SK-N-SH (cell line): ENCODE results near the gene SYNPO2. TPM values are rescaled to one million over a fixed set of nuclear protein-coding genes. Genes with fewer than 3 reads are reported as not detected.

Experiments
- CTCF ChIA-PET: fragments of 300-600, 350-600 bp; formaldehyde crosslinking; extraction: SDS; loops from one replicate; lab custom pipeline; 2021; lab: Yijun Ruan, JAX
- POLR2A ChIA-PET: fragments of 350-600 bp; sonication (Branson Sonifier 250); formaldehyde crosslinking; extraction: SDS; loops from one replicate; lab custom pipeline; 2020; ENCODE audit warnings: antibody characterized with exemption, inconsistent platforms; lab: Yijun Ruan, JAX
- DNase-seq: peaks from one replicate; pipeline ENCODE4 v3.0.0; 2012
- H2AFZ ChIP-seq: fragments of 200-600 bp; sonication (generic); 2 replicates; pipeline ENCODE4 v1.8.1; 2016; ENCODE audit warnings: antibody characterized with exemption, mild to moderate bottlenecking, low read depth
- H3F3A ChIP-seq: fragments of 200-600 bp; sonication (generic); replicated peaks from 2 replicates; pipeline ENCODE3; 2016; ENCODE audit warnings: antibody characterized with exemption, mild to moderate bottlenecking; ENCODE audit not compliant: insufficient read depth
- H3K27ac ChIP-seq, 2 experiments: fragments of 200-500 bp in 1 of 2; fragments of 200-600 bp in 1 of 2; sonication (Bioruptor generic) in 1 of 2; sonication (generic), shearing (Covaris generic) in 1 of 2; 2 replicates each; pipeline versions ENCODE4 v1.5.1 to v1.6.1; 2014 to 2016; ENCODE audit warnings: low read depth in 2 of 2, inconsistent platforms in 1 of 2, low read length in 1 of 2, mild to moderate bottlenecking in 1 of 2, mixed read lengths in 1 of 2
- H3K27me3 ChIP-seq: fragments of 200-600 bp; sonication (generic), shearing (Covaris generic); 2 replicates; pipeline ENCODE4 v1.6.1; 2016; ENCODE audit warnings: mixed run types; ENCODE audit not compliant: insufficient read depth
- H3K36me3 ChIP-seq, 2 experiments: fragments of 200-500 bp in 1 of 2; fragments of 200-600 bp in 1 of 2; sonication (Bioruptor generic) in 1 of 2; sonication (generic) in 1 of 2; replicated peaks in 1 of 2; 2 replicates each; pipeline versions ENCODE3 to v1.5.1; 2014 to 2016; ENCODE audit warnings: low read length in 1 of 2, mild to moderate bottlenecking in 1 of 2; ENCODE audit not compliant: insufficient read depth in 2 of 2, control insufficient read depth in 1 of 2
- H3K4me1 ChIP-seq, 2 experiments: fragments of 200-500 bp in 1 of 2; fragments of 200-600 bp in 1 of 2; sonication (Bioruptor generic) in 1 of 2; sonication (generic), shearing (Covaris generic) in 1 of 2; 2 replicates each; pipeline versions ENCODE4 v1.5.1 to v1.6.1; 2014 to 2016; ENCODE audit warnings: low read depth in 1 of 2, low read length in 1 of 2, mixed run types in 1 of 2; ENCODE audit not compliant: insufficient read depth in 2 of 2, control insufficient read depth in 1 of 2
- H3K4me2 ChIP-seq: fragments of 200-600 bp; sonication (generic), shearing (Covaris generic); 2 replicates; pipeline ENCODE4 v1.6.1; 2017; ENCODE audit warnings: mixed run types
- H3K4me3 ChIP-seq, 2 experiments: fragments of 200-500 bp in 1 of 2; fragments of 200-600 bp in 1 of 2; sonication (Bioruptor generic) in 1 of 2; sonication (generic), shearing (Covaris generic) in 1 of 2; 2 replicates each; pipeline versions ENCODE4 v1.5.1 to v1.8.1; 2014 to 2016; ENCODE audit warnings: low read depth in 2 of 2, inconsistent platforms in 1 of 2, low read length in 1 of 2, mild to moderate bottlenecking in 1 of 2, mixed read lengths in 1 of 2, moderate library complexity in 1 of 2
- H3K79me2 ChIP-seq: fragments of 200-600 bp; sonication (generic); 2 replicates; pipeline ENCODE4 v1.8.1; 2017; ENCODE audit warnings: mild to moderate bottlenecking; ENCODE audit not compliant: insufficient read depth
- H3K9ac ChIP-seq: fragments of 200-600 bp; sonication (generic); 2 replicates; pipeline ENCODE4 v1.6.1; 2017; ENCODE audit warnings: mixed run types
- H3K9me2 ChIP-seq: fragments of 200-600 bp; sonication (generic); 2 replicates; pipeline ENCODE4 v1.6.1; 2017; ENCODE audit warnings: mixed run types
- H3K9me3 ChIP-seq: fragments of 200-600 bp; sonication (generic); 2 replicates; pipeline ENCODE4 v1.6.1; 2017; ENCODE audit warnings: mixed run types, mild to moderate bottlenecking, moderate library complexity
- H4K20me1 ChIP-seq: fragments of 200-600 bp; sonication (generic); 2 replicates; pipeline ENCODE4 v1.6.1; 2017; ENCODE audit warnings: mild to moderate bottlenecking, mixed run types; ENCODE audit not compliant: insufficient read depth
- CHD2 ChIP-seq: fragments of 150-350 bp; IDR thresholded peaks from 2 replicates; pipeline ENCODE4 v1.6.1; 2018; ENCODE audit warnings: low read length; ENCODE audit not compliant: partially characterized antibody
- EP300 ChIP-seq, 2 experiments: IDR thresholded peaks; 2 replicates each; pipeline versions ENCODE4 v1.4.0 to v1.6.1; 2012; ENCODE audit warnings: borderline replicate concordance in 1 of 2, low read depth in 1 of 2, low read length in 1 of 2
- EZH2phosphoT487 ChIP-seq: fragments of 200-600 bp; sonication (generic); IDR thresholded peaks from 2 replicates; pipeline ENCODE4 v1.6.1; 2017; ENCODE audit warnings: low read depth, mixed run types, mild to moderate bottlenecking, antibody characterized with exemption, moderate library complexity, borderline replicate concordance
- FOSL2 ChIP-seq: IDR thresholded peaks from 2 replicates; pipeline ENCODE4 v1.4.0; 2012; ENCODE audit warnings: low read depth, mild to moderate bottlenecking, moderate library complexity, borderline replicate concordance
- FOXM1 ChIP-seq: IDR thresholded peaks from 2 replicates; pipeline ENCODE4 v1.4.0; 2012; ENCODE audit warnings: low read depth, mild to moderate bottlenecking
- JUND ChIP-seq: IDR thresholded peaks from 2 replicates; pipeline ENCODE4 v1.4.0; 2012
- NRF1 ChIP-seq: IDR thresholded peaks from 2 replicates; pipeline ENCODE4 v1.6.1; 2012; ENCODE audit warnings: low read depth, mild to moderate bottlenecking, low read length
- POLR2AphosphoS5 ChIP-seq: IDR thresholded peaks from 2 replicates; pipeline ENCODE4 v1.6.1; 2012; ENCODE audit warnings: low read depth, low read length
- RCOR1 ChIP-seq: fragments of 150-350 bp; IDR thresholded peaks from 2 replicates; pipeline ENCODE4 v1.6.1; 2017; ENCODE audit warnings: antibody characterized with exemption, low read length
- SIN3A ChIP-seq: IDR thresholded peaks from 2 replicates; pipeline ENCODE4 v1.6.1; 2012; ENCODE audit warnings: low read depth, mild to moderate bottlenecking, low read length, moderate library complexity, borderline replicate concordance
- TCF12 ChIP-seq: IDR thresholded peaks from 2 replicates; pipeline ENCODE4 v1.4.0; 2012
- YY1 ChIP-seq: IDR thresholded peaks from 2 replicates; pipeline ENCODE4 v1.4.0; 2012; ENCODE audit warnings: low read depth, mild to moderate bottlenecking
- WGBS: methylation state at CpG from one replicate; pipeline ENCODE4 v1.1.6; 2017; ENCODE audit warnings: low lambda C conversion rate; 5-methylcytosine and 5-hydroxymethylcytosine counted together
- polyA plus RNA-seq, 3 experiments: library from polyadenylated mRNA; depleted of rRNA; stranded (reverse); fragments of >200 nt; gene quantifications; 2 replicates each; pipeline ENCODE4 v1.2.3, GENCODE V29; 2012
- TF ChIP-seq, protein P1 (sequence below): IDR thresholded peaks from 2 replicates; pipeline ENCODE4 v1.4.0; 2012; ENCODE audit warnings: low read depth, borderline replicate concordance
- TF ChIP-seq, protein P2 (sequence below): fragments of 200-600 bp; sonication (generic); IDR thresholded peaks from 2 replicates; pipeline ENCODE4 v1.6.1; 2017; ENCODE audit warnings: antibody characterized with exemption, mild to moderate bottlenecking, moderate library complexity
- TF ChIP-seq, protein P3 (sequence below): fragments of 150-350 bp; IDR thresholded peaks from 2 replicates; pipeline ENCODE4 v1.6.1; 2016; ENCODE audit warnings: mild to moderate bottlenecking, low read depth, low read length
- TF ChIP-seq, protein P4 (sequence below): IDR thresholded peaks from 2 replicates; pipeline ENCODE4; 2012

The SYNPO2 gene
- polyA plus RNA-seq, 1 of the 3 experiments (the other 2 are of a cell fraction): 7.2 TPM

DNA sequence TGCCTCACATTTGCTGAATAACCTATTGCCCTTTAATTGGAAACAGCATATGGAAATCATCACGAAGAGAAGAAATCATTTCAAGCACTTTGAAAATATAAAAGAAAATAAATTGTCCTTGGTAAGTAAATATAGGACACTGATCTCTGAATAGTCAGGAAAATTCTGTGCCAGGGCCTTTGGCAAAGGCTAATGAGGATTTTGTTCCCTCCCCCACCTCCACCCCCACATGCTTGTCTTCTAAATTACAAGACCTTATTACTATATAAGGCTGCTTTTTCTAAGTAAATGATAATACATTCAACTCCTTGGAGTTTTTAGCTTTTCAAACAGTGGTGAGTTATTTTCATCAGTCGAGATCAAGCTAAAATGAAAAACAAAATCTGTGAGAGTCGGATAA lies 15.8 kb downstream of the SYNPO2 start:
- no peaks in the 10 kb centered on the region for H3K9me3 ChIP-seq
- peak overlapping the region; percentile 66; the same call in 1 of the 2 replicates for H2AFZ ChIP-seq
- H3K9me2 ChIP-seq: no peaks in the 10 kb centered on the region
- H3K4me3 ChIP-seq: peak overlapping the region in 1 of 2 experiments; percentile 22; a peak in 1 of 4 replicates
- H3K27ac ChIP-seq: peak overlapping the region; percentile 59 to 91
- H3K36me3 ChIP-seq: peaks cover 6 to 20% of the 10 kb centered on the region in 2 experiments
- H3F3A ChIP-seq: peaks cover 19% of the 10 kb centered on the region
- WGBS: 25% methylated on average over 3 of the region's 3 CpGs
- no peak overlapping the region for H3K9ac ChIP-seq
- H3K4me1 ChIP-seq: peaks cover 6 to 53% of the 10 kb centered on the region in 2 experiments; a peak in 2 of 4 replicates
- peak overlapping the region; percentile 58 for H3K4me2 ChIP-seq
- H3K79me2 ChIP-seq: no peaks in the 10 kb centered on the region
- DNase-seq: no peak
- CTCF ChIA-PET: interaction anchor here (0.9 to 2.8 kb wide), 7 partner anchors 9 to 133 kb away, joined by 3 to 20 read pairs (median 4); partner anchors contain the start of gene SYNPO2
- H3K27me3 ChIP-seq: no peaks in the 10 kb centered on the region
- TF ChIP-seq EP300 (IDR thresholded peaks at IDR 0.05; ENCODE audit: borderline replicate concordance in 1 of 2, low read depth in 1 of 2, low read length in 1 of 2) (0 out of 4 replicates have a peak, but pooled peaks of 1 of the 2 experiments have one; percentile 9), FOSL2 (no peak), TCF12 (peak; percentile 67), POLR2AphosphoS5 (0 out of 2 replicates have a peak, but pooled peaks have one; percentile 3), CHD2 (no peak)
- TF ChIP-seq, protein P1, sequence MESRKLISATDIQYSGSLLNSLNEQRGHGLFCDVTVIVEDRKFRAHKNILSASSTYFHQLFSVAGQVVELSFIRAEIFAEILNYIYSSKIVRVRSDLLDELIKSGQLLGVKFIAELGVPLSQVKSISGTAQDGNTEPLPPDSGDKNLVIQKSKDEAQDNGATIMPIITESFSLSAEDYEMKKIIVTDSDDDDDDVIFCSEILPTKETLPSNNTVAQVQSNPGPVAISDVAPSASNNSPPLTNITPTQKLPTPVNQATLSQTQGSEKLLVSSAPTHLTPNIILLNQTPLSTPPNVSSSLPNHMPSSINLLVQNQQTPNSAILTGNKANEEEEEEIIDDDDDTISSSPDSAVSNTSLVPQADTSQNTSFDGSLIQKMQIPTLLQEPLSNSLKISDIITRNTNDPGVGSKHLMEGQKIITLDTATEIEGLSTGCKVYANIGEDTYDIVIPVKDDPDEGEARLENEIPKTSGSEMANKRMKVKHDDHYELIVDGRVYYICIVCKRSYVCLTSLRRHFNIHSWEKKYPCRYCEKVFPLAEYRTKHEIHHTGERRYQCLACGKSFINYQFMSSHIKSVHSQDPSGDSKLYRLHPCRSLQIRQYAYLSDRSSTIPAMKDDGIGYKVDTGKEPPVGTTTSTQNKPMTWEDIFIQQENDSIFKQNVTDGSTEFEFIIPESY: no peak
- TF ChIP-seq, protein P2, sequence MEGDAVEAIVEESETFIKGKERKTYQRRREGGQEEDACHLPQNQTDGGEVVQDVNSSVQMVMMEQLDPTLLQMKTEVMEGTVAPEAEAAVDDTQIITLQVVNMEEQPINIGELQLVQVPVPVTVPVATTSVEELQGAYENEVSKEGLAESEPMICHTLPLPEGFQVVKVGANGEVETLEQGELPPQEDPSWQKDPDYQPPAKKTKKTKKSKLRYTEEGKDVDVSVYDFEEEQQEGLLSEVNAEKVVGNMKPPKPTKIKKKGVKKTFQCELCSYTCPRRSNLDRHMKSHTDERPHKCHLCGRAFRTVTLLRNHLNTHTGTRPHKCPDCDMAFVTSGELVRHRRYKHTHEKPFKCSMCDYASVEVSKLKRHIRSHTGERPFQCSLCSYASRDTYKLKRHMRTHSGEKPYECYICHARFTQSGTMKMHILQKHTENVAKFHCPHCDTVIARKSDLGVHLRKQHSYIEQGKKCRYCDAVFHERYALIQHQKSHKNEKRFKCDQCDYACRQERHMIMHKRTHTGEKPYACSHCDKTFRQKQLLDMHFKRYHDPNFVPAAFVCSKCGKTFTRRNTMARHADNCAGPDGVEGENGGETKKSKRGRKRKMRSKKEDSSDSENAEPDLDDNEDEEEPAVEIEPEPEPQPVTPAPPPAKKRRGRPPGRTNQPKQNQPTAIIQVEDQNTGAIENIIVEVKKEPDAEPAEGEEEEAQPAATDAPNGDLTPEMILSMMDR: no peak
- TF ChIP-seq, all 33 proteins: peak for 3
- POLR2A ChIA-PET: interaction anchor here (1.2 to 1.5 kb wide), 3 partner anchors 13 to 68 kb away, joined by 3 to 5 read pairs (median 4); no protein-coding TSS in a partner anchor
- H4K20me1 ChIP-seq: no peaks in the 10 kb centered on the region

DNA sequence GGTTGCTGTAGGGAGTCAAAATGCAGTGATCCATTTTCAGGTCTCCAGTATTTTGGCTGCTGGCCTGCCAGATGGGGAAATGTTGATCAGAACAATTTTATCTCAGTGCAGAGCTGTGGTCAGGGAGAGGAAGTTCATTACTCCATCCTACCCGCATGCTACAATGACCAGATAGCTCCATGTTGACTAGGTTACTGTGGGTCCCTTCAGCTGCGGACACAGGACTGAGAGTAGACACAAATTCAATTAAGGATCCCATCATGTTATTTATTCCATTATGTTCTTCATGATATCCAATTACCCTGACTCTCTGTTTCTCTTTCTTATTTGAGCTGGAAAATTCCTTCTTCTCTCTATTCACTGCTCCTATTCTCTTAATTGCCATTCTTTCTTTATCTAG lies 16.3 kb downstream of the SYNPO2 start:
- H3K27me3 ChIP-seq: no peaks in the 10 kb centered on the region
- H3K9me2 ChIP-seq: no peaks in the 10 kb centered on the region
- CTCF ChIA-PET: interaction anchor here (0.6 to 2.8 kb wide), 9 partner anchors 9 to 143 kb away, joined by 3 to 20 read pairs (median 4); partner anchors contain the start of gene SYNPO2
- H3K4me3 ChIP-seq: peak overlapping the region in 1 of 2 experiments; percentile 22; a peak in 2 of 4 replicates
- peak overlapping the region; percentile 58 for H3K4me2 ChIP-seq
- H3K9me3 ChIP-seq: no peaks in the 10 kb centered on the region
- peaks cover 9 to 58% of the 10 kb centered on the region in 2 experiments; a peak in 2 of 4 replicates for H3K4me1 ChIP-seq
- DNase-seq: peak; percentile 64
- H3K79me2 ChIP-seq: no peaks in the 10 kb centered on the region
- peak overlapping the region; percentile 23; the same call in 1 of the 2 replicates for H3K9ac ChIP-seq
- H2AFZ ChIP-seq: peak overlapping the region; percentile 66
- peaks cover 6 to 20% of the 10 kb centered on the region in 2 experiments for H3K36me3 ChIP-seq
- peaks cover 19% of the 10 kb centered on the region for H3F3A ChIP-seq
- whole genome bisulfite sequencing: 0% methylated on average over 2 of the region's 2 CpGs
- POLR2A ChIA-PET: interaction anchor here (1.2 to 1.5 kb wide), 3 partner anchors 13 to 68 kb away, joined by 3 to 5 read pairs (median 4); no protein-coding TSS in a partner anchor
- H3K27ac ChIP-seq: peak overlapping the region; percentile 59 to 91
- no peaks in the 10 kb centered on the region for H4K20me1 ChIP-seq
- TF ChIP-seq, protein P3, sequence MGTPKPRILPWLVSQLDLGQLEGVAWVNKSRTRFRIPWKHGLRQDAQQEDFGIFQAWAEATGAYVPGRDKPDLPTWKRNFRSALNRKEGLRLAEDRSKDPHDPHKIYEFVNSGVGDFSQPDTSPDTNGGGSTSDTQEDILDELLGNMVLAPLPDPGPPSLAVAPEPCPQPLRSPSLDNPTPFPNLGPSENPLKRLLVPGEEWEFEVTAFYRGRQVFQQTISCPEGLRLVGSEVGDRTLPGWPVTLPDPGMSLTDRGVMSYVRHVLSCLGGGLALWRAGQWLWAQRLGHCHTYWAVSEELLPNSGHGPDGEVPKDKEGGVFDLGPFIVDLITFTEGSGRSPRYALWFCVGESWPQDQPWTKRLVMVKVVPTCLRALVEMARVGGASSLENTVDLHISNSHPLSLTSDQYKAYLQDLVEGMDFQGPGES: no peak
- TF ChIP-seq NRF1 (no peak), SIN3A (no peak), FOSL2 (no peak), JUND (no peak), TCF12 (peak; percentile 64), EZH2phosphoT487 (no peak), RCOR1 (peak; percentile 88), YY1 (no peak), POLR2AphosphoS5 (no peak; the same call in 1 of the 2 replicates), CHD2 (peak; percentile 74), FOXM1 (no peak)
- TF ChIP-seq, protein P1: no peak
- TF ChIP-seq, protein P4, sequence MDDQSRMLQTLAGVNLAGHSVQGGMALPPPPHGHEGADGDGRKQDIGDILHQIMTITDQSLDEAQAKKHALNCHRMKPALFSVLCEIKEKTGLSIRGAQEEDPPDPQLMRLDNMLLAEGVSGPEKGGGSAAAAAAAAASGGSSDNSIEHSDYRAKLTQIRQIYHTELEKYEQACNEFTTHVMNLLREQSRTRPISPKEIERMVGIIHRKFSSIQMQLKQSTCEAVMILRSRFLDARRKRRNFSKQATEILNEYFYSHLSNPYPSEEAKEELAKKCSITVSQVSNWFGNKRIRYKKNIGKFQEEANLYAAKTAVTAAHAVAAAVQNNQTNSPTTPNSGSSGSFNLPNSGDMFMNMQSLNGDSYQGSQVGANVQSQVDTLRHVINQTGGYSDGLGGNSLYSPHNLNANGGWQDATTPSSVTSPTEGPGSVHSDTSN: 0 out of 2 replicates have a peak, but pooled peaks have one; percentile 7
